ENCODE results near the gene TADA2A.

TADA2A gene

DNA sequence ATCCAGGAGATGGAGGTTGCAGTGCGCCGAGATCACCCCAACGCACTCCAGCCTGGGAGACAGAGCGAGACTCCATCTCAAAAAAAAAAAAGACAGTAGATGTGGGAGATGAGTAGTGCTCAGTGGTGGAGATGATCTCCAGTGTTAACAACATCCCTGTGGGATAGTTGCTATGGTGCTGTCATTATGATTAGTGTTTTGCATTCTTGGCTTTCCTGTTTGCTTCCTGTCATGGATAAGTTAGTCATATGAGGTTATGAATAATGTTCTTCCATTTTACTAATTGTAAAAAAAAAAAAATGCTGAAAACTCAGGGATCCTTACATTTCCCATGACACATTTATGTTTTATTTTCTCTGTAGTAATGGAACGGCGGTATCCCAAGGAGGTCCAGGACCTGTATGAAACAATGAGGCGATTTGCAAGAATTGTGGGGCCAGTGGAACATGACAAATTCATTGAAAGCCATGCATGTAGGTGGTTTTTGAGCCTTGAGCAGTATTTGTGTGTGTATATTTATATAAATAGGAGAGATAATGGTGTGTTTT is 58.5 kb downstream of the TADA2A start:
- no peak for DNase-seq

DNA sequence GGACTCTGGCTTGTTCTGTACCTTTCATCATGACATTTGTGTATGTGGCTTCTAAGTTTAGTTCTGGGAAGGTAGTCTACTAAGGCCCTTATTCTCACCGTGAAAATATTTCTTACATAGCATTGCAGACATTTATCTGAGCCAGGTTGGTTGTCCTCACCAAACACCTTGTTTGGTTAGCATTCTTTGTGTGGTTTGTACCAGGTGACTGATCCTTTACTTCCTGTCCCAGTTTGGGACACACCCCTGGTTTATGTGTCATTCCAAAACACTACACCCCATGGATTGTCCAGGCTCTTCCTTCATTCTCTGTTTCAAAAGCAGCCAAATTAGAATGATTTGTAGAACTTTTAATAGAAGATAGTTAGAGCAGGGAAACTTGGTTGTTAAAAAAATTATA is 59.8 kb downstream of the TADA2A start:
- DNase-seq = no peak

DNA sequence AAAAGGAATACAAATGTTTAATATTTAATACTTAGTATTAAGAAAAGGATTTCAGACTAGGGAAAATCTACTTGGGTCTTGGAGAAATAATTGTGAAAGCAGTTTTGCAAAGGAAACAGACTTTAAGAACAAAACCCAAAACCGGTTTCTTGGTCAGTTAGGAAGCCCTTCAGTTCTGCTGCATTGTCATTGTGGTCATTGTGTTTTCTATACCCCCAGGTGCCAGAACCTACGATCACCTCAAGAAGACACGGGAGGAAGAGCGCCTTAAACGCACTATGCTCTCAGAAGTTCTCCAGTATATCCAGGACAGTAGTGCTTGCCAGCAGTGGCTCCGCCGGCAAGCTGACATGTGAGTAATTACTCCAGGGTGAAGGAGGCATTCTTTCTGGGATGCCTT is 63.5 kb downstream of the TADA2A start:
- DNase-seq = no peak

DNA sequence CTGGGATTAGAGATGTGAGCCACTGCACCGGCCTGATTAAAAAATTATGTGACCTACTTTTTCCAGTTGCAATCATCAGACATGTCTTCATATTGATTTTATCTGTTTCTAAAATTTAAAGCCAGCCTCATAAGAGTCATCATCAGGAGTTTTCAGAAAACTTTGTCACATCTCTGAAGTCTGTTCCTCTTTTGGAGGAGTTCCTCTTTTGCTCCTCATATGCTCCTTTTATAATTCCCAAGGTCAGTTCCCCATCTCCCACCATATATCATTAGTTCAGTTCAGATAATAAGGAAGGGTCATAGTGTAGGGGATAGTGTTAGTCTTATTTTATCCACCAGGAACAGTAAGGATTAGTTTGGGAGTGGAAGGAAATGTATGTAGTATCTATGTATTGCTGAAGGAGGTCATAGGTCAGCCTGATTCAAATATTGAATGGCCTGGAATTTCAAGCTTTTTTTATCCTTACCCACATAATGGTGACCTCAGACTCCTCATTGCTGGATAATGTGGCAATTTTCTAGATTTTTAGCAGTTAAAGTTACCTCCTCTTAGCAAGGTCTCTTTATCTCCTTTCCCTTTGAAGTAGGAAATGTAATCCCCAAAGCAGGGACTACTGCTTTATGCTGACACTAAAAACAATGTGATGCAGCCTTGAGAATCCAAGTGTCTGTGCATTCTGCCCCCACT is 69.2 kb downstream of the TADA2A start:
- no peak for DNase-seq

DNA sequence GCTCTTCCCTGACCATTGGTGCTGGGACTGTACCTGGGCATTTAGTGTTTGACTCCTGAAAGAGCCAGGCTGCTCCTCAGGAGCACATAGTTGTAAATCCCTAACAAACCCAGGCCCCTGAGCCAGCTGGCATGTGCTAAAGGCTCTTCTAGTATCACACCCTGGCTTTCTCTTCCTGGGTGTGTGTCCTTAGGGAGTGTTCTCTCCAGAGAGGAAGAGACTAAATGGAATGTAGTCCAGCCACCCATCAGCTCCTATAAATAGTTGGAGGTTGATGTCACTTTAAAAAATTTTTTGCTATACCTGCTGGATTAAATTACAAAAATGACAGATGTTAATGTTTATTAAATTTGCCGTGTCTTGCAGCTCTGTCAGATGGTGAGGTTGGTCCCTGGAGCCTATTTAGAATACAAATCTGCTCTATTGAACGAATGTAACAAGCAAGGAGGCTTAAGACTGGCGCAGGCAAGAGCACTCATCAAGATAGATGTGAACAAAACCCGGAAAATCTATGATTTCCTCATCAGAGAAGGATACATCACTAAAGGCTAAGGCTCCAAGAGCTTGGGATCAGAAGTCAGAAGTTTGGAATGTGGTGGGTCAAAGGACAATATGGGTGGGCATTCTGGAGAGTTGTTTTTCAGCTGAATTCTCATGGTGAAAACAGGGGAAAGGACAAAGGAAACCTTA is 69.9 kb downstream of the TADA2A start:
- no peak for DNase-seq

DNA sequence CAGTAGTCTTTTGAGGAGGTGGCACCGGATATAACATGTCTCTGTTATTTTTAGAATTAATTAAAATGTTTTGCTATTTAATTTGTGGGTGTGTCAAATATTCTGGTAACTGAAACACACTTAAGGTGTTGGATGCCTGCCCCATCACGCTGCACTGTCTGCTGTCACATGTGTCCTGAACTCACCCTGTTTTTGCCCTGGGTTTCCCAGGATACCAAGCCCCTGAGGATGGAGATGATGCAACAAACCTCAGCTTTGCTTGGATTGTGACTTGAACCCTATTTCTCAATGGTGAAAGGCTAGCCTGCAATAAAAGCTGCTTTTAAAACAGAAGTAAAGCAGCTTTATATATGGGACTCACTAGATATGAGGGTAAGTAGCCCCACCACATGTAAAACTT is 71.5 kb downstream of the TADA2A start:
- DNase-seq = no peak

DNA sequence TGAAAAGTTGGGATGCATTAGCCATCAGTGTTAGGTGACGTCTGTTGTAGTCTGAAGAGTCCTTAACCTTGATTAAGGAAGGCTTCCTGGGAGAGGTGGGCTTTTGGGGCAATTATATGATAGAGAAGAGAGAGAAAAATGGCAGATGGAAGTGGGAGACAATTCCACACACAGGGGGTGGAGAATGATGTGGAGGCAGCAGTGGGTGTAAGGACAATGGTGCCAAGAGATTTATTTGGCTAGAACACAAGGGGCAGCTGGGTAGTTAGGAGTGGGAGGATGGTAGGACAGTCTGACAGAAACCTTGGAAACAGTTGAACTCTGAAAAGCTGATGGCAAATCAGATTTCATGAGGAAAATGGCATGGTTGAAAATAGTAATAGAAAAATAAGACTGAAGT is 72.3 kb downstream of the TADA2A start:
- no peak for DNase-seq

DNA sequence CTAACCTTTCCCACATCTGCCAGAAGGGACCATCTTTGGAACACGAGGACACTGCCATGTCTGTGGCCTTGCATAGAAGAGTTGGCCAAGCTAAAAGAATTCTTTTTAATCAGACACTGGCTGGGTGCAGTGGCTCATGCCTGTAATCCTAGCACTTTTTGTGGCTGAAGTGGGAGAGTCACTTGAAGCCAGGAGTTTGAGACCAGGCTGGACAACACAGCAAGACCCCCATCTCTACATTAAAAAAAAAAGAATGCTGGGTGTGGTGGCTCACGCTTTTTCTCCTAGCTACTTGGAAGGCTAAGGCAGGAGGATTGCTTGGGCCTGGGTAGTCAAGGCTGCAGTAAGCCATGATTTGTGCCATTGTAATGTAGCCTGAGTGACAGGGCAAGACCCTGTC is 73.7 kb downstream of the TADA2A start:
- DNase-seq = no peak

DNA sequence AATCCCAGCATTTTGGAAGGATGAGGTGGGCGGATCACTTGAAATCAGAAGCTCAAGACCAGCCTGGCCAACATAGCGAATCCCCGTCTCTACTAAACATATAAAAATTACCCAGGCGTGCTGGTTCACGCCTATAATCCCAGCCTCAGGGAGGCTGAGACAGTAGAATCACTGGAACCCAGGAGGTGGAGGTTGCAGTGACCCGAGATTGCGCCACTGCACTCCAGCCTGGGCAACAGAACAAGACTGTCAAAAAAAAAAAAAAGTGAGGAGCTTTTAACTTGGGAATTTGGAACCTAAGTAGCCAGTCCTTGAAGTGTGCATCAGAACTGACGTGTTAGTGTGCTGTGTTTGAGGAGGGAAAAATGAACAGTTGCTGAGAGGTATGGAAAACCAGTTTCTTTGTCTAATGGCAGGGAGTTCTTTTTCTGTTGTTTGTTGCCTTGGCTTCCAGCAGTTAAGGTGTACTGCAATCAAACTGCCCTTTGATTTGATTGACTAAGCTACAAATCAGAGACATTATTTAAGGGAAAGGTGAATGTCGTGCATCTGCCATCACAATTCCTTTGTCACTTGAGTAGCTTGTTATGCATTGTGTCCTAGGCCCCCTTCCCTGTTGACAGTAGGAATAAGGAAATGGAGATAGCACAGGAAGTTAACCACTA is 74.4 kb downstream of the TADA2A start:
- DNase-seq = no peak

DNA sequence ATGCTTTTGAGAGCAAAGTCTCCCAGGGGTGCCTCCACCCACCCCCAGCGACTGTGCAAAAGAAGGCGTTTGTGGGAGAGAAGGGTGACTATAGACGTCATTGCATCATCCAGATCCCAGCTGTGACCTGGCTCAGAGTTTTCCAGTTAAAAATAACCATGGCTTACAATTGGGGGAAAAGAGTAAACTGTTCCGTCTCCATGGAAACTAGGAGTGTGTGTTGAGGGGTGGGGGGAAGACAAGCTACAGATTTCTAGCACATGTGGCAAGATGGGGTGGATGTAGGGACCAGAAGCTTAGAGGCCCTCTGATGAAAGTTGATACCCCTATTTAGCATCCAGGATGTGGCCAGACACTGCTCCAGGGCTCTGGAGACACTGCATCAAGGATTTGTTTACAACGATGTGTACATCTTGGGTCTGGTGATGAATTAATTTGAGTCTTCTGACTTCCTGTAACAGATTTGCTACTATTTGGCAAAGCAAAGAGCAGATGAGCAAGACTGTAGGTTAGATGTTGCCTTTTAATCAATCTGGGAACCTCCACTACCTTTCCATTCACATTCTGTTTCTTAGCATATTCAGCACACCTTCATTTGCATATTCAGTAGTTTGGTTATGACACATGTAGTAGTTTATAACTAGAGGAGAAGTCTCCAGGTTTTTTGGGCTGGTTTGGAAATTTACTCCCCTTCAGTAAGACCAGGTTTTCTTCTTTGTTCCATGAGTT is 76.8 kb downstream of the TADA2A start:
- DNase-seq = no peak

DNA sequence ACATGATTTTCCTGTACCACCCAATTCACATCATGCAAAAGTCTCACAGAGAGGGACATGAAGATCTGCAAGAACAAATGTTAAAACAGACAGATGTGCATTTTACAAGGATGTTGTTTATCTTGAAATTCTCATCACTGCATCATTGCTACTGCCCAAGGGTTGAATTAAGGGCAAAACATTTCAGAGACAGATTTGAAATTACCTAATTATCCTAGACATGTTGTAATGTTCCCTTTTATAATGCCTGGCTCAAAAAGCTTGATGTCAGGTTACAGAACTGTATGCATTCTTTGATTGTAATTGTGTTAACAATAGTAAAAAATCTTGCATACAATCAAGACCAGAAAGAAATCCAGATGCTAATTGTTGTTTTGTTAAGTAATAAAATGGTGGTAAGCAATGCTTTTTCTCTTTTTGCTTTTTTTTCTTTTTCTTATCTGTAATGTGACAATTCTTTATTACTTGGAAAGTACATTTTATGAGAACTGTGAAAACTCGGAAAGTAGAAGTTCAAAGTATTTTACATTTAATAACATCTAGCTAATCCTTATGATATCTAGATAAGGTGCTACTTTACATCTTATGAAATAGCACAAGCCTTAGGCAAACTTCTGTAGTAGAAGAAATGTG is 79.4 kb downstream of the TADA2A start:
- DNase-seq = no peak

DNA sequence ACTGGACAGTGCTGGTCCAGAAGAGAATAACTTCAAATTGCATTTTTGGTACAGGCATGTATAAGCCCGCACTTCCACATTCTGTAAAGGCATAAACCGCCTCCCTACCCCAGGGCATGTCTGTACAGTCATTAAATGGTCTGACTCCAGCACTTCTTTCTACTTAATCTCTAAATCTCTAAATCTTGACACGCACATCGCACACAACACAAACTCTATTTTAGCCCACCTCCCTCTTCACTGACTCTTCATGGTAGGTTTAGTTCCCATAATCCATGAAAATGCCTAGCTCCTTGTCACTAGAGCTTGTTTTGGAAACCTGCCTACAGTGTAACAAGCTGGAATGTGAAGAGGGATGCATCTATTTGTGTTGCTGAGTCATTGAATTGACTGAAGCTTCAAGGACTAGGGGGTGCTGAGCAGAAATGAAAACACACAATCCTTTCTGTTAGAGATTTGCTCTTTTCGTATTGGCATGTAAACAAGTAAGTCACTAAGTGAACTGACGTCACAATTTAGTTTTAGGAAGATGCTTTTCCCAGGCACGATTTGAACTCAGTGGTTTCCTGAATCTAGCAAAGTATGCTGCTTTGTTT is 81.4 kb downstream of the TADA2A start:
- DNase-seq = no peak

DNA sequence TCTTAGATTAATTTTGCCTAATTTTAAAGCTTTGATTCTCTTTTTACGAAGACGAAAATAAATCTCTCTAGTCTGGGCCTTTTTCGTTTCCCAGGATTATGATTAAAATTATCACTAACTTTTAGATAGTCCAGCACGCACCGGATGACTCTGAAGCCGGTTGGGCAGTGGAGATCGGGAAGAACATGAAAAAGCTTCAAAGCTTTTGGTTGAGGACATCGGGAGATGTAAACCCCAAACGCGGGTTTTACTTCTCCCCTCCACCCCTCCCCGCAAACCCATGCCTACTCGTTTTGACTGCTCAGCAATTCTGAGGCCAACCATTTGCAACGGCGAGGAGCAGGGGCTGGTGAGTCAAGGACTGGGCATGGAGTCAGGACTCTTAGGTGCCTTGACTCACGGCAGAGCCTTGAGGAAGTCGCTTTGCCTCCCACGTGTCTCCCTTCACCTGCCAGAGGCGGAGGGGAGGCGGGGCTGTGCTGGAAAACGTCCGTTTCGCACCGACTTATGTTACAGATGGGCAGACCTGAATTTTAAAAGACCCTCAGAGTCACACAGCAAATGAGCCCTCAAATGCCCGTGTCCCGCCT is 82.0 kb downstream of the TADA2A start:
- DNase-seq = peak; percentile 65

DNA sequence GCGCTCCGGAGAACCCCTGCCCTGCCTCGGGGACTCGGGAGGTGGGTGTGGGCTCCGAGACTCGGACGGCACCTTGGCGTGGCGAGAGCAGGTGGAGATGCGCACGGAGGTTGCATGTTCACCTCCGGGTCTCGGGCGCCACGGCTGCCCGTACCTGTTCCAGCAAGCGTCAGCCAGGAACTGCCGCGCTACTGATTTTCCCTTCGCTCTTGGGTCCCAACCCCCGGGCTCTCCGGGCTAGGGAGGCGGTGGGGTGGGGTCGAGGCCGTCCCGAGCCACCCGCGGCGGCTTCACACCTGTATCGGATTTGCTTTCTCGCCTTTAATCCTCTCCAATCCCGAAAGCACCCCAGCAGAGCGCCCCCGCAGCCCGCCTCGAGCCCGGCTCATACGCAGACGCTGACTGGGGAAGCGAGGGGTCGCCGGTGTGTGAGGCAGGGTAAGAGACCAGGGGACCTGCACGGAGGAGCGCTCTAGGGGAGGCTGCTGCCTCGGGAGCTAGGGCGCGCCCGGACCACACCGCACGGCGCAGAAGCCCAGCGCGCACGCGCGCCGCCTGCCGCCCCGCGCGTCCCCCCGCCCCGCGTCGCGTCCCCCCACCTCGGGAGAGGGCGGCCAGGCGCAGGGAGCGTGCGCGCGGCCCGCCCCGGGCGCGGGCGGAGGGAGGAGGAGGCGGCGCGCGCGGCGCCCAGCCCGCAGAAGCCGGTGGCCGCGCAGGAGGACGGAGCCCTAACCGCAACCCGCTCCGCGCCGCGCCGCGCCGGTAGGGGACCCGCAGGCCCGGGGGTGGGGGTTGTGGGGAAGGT is 82.7 kb downstream of the TADA2A start, which contains the start of gene DUSP14:
DUSP14 (plus strand) TSS at position 695 of the 805 bp plus-strand sequence. CDS start 22,382 bp downstream, outside the sequence.
- peak; percentile 72 for DNase-seq

DNA sequence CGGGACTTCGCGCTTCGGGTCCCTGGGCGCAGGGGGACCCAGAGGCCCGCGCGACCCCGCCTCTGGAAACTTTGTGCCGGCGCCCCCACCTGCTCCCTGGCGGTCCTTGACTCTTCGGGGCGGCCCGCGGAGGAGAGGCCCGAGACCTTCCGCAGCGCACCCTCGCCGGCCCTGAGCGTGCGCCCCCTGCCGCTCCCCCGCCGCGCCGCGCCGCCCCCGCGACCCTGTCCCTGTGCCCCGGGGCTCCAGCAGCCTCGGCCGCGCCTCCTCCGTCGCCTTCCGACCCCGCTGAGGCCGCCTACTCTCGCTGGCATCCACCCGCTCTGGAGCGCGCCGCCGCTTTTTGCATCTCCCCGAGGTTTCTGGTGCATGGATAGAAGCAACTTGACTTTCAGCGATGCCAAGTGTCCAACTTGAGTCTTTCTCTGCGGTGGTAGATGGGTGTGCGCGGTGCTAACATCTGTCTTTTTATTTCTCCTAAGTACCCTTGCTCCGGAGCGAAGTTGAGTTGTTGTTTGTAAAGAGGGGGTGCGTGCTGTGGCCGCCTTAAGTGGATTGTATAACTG is 83.4 kb downstream of the TADA2A start:
- DNase-seq = peak; percentile 38

DNA sequence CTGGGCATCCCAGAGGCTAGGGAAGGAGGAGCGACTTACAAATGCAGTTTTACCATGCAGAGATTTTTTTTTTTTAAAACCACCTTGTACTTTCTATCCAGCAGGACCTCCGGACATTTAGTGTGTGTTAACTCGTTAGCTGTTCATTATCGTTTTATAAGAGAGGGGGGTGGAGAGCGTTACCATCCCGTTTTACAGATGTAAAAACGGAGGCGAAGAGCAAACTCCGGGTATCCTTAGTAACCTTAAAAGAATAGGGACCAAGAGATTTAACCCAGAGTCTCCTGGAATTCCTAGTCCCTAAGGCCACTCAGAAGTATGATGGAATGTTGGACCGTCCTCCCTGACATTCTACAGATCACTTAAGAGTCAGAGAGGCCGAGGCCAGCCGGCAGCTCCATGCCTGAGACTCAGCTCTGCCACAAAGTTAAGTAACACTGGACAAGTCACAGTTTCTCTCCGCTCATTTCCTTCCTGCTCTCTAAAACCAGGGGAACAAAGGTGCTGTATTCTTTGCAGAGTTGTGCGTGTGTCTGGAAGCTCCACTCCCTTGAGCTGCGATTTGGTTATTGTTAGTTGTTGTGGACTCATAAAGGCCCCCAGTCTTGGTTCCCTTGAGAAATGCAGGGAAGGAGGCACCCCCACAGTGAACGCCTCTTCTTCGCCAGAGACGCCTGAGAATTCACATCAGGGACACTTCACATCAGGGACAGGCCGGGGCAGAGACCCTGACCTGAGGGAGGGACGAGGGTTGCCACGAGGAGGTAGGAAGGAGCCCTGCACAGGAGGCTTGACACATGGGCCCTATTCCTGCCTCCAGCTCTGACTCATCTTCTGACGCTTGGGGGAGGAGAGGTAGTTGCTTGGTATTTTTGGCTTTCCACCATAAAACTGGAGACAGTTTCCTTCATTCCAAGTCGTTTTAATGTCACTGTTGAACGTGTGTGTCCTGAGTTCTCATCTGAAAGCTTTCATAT is 84.2 kb downstream of the TADA2A start:
- DNase-seq = peak; percentile 8

DNA sequence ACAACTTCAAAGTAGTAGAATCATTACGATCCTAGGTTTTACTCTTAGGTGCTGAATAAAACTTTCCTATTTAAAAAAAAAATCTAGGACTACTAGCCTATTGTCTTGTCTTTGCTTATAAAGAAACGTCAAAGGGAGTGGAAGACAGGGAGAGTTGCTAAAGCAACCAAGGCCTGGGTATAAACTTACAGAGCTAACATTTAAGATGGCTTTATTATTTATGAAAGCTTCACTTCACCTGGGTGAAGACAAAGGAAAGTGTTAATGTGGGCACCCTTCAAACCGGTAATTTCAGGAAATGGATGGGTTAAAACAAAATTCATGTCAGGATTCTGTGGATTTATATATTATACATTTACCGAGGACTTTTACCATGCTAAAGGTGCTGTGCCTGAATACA is 85.5 kb downstream of the TADA2A start:
- DNase-seq = no peak

DNA sequence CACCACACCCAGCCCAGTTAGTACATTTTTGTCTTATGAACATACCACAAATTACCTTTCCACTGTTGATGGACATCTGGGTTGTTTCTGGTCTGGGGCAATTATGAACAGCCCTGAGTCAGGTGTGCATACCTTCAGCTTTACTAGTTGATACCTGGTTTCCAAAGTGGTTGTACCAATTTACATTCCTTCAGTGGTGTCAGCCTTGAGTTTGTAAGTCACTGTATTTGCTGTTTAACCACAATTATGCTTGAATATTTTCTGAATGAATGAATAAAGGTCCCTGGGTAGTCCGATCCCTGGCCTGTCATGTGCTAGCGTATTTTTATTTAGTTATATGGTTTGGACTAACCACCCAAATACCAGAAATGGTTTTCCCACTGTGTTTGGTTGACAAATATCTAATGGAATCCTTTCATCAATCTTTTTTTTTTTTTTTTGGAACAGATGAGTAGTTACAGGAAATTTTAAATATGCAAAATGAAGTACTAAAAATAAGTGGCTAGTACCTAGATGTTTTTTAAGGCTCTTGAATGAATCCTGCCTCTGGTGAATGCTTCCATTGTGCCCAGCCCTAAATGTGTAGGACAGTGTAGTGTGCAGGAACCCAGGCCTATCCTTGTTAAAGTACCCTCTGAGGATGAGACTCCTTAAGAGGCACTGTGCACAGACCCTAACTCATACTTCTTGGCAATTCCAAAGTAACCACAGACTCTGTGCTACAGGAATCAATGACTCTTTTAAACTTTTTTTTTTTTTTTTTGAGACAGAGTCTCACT is 86.8 kb downstream of the TADA2A start:
- DNase-seq = no peak

All from NK-92 treated with Interleukin-12 subunit alpha and Interleukin-12 subunit beta, amount 100 ng/mL, for 24 hours (cell line).